Measurements from ENCODE around the gene GZF1. TPM values are rescaled to one million over a fixed set of nuclear protein-coding genes. Genes with fewer than 3 reads are reported as not detected.

The GZF1 gene
- polyA plus RNA-seq (2011; rRNA removed) = 17.9 and 22.7 TPM in 2 replicates
- polyA minus RNA-seq (2011; rRNA and poly(A)+ RNA removed) = 40.3 and 46.3 TPM in 2 replicates

- TF ChIP-seq CTCF (IDR thresholded peaks at IDR 0.05; ENCODE audit: insufficient read depth, low read depth, low read length) = 0 out of 2 replicates have a peak, but pooled peaks have one; percentile 15
- POLR2A ChIA-PET = interaction anchor here (0.7 to 1.2 kb wide), 2 partner anchors 12 to 275 kb away, joined by 3 read pairs; partner anchors contain the start of gene NXT1
- peak within 1 kb of the TSS; percentile 73 for H3K4me3 ChIP-seq (ENCODE audit: low read depth, low read length)
- H3K36me3 ChIP-seq (ENCODE audit: control insufficient read depth, insufficient read depth, low read length) = peaks cover 5% of the 10 kb centered on the region
- no peaks in the 10 kb centered on the region for H3K27me3 ChIP-seq (ENCODE audit: control insufficient read depth, insufficient read depth, low read length)
- DNase-seq (ENCODE audit: low read depth) = peak; percentile 93
- CTCF ChIA-PET = no interaction called here
Observed at GRCh38 chr20:23361476-23362391, at the start of gene GZF1. TSS of gene GZF1 (plus strand) at chr20:23362182. CDS start at chr20:23364384, 2,202 bp downstream.

GRCh38 chr20:23313271-23313670, 48.7 kb upstream of the GZF1 start:
- Histone ChIP-seq H3K36me3 (ENCODE audit: control insufficient read depth, insufficient read depth, low read length) (no peaks in the 10 kb centered on the region), H3K4me3 (ENCODE audit: low read depth, low read length) (no peak overlapping the region), H3K27me3 (ENCODE audit: control insufficient read depth, insufficient read depth, low read length) (0 out of 2 replicates have a peak, but pooled peaks cover 2% of the 10 kb centered on the region)
- ChIA-PET POLR2A (no interaction called here), CTCF (no interaction called here)
- TF ChIP-seq CTCF (IDR thresholded peaks at IDR 0.05; ENCODE audit: insufficient read depth, low read depth, low read length) = no peak
- no peak for DNase-seq (ENCODE audit: low read depth)

GRCh38 chr20:23314699-23315098, 47.3 kb upstream of the GZF1 start:
- Histone ChIP-seq H3K4me3 (ENCODE audit: low read depth, low read length) (no peak overlapping the region), H3K36me3 (ENCODE audit: control insufficient read depth, insufficient read depth, low read length) (no peaks in the 10 kb centered on the region), H3K27me3 (ENCODE audit: control insufficient read depth, insufficient read depth, low read length) (0 out of 2 replicates have a peak, but pooled peaks cover 2% of the 10 kb centered on the region)
- TF ChIP-seq CTCF (IDR thresholded peaks at IDR 0.05; ENCODE audit: insufficient read depth, low read depth, low read length) = no peak
- DNase-seq (ENCODE audit: low read depth) = no peak
- POLR2A ChIA-PET = no interaction called here
- CTCF ChIA-PET = no interaction called here

- H3K27me3 ChIP-seq (ENCODE audit: control insufficient read depth, insufficient read depth, low read length) = 0 out of 2 replicates have a peak, but pooled peaks cover 2% of the 10 kb centered on the region
- H3K36me3 ChIP-seq (ENCODE audit: control insufficient read depth, insufficient read depth, low read length) = no peaks in the 10 kb centered on the region
- no peak for DNase-seq (ENCODE audit: low read depth)
- CTCF ChIA-PET = no interaction called here
- no peak overlapping the region for H3K4me3 ChIP-seq (ENCODE audit: low read depth, low read length)
- POLR2A ChIA-PET = no interaction called here
- no peak for TF ChIP-seq CTCF (IDR thresholded peaks at IDR 0.05; ENCODE audit: insufficient read depth, low read depth, low read length)
Observed at GRCh38 chr20:23315099-23315498, 46.9 kb upstream of the GZF1 start.

GRCh38 chr20:23316626-23317025, 45.4 kb upstream of the GZF1 start:
- no peak for DNase-seq (ENCODE audit: low read depth)
- POLR2A ChIA-PET = no interaction called here
- CTCF ChIA-PET = interaction anchor here (0.6 kb wide), 1 partner anchor 303 kb away, joined by 3 read pairs; no protein-coding TSS in a partner anchor
- TF ChIP-seq CTCF (IDR thresholded peaks at IDR 0.05; ENCODE audit: insufficient read depth, low read depth, low read length) = no peak
- Histone ChIP-seq H3K4me3 (ENCODE audit: low read depth, low read length) (no peak overlapping the region), H3K27me3 (ENCODE audit: control insufficient read depth, insufficient read depth, low read length) (0 out of 2 replicates have a peak, but pooled peaks cover 2% of the 10 kb centered on the region), H3K36me3 (ENCODE audit: control insufficient read depth, insufficient read depth, low read length) (no peaks in the 10 kb centered on the region)

Measured in BJ (cell line).